GM12801 (cell line): Measurements from ENCODE around the gene HOXA5.

ENCODE experiments used
- CTCF ChIP-seq: IDR thresholded peaks from one replicate; pipeline ENCODE4 v1.5.1; 2011; ENCODE audit warnings: control low read depth; ENCODE audit not compliant: insufficient read length; ENCODE audit errors: extremely low read depth

Gene HOXA5

DNA sequence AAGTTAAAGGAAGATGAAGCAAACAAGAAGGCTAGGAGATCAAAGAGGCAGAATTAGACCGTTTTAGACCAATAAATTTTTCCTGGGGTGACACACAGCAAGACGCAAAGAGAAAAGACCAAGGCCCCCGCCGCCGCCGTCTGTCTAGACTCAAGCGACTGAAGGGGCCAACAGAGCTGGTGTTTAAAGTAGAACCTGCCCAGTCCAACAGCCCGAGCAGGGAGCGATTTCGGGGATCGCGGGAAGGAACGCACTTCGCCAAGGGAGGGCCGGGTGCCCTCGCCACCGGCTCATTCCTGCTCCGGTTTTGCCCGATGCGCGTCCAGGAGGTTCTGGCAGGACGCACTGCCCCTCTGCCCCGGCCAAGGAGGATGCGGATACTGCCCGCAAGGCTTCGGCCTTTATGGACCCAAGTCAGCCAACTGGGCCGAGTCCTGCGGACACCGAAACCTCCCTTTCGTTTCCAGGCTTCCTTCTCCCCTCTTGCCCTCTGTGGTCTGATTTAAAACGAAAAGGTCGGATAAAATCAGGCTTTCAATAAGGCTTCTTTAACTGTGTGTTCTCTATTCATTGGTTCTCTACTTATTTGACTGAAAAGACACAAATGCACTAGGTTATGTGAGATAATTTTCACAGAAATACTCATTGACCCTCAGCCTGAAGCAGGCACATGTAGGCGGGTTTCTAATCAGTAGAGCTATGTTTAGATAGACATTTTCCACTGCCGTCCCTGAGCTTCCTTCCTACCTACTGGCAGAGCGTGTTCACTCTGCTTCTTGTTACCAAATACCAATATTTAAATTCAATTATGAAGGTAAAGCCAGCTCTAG lies 15.2 kb upstream of the HOXA5 start:
- TF ChIP-seq CTCF: no peak

DNA sequence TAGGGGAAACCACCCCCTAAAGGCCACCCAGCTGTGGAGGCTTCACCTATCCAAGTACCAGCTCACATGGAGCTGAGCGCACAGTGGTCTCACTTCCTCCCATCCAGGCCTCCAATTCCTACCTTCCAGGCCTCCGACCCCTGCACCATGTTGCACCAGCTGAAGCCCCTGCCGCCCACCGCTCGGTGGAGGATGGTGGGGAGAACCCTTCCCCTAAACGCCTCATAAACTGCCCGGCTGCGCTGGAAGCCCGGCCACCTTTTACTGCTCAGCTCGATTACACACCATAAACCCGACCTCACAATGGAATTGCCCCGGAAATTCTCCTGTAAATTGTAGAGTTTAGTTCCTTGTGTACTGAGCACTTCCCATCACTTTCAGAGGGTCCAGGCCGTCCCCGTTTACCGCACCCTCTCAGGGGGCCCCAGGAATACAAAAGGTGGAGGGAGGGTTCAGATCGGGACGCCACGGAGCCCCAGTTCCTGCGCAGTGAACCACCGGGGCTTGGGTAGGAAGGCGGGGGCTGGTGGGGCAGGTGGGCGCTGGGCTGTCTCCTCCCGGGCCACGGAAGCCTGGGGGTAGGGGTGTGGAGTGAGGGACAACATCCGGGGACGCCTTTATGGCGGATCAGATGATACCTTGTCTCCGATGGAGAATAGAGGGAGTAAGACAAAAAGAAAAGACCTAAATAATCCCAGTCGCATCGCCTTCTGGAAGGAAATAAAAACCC lies 14.4 kb upstream of the HOXA5 start:
- no peak for TF ChIP-seq CTCF

- no peak for TF ChIP-seq CTCF
Observed at GRCh38 chr7:27156916-27157701, 13.6 kb upstream of the HOXA5 start.

DNA sequence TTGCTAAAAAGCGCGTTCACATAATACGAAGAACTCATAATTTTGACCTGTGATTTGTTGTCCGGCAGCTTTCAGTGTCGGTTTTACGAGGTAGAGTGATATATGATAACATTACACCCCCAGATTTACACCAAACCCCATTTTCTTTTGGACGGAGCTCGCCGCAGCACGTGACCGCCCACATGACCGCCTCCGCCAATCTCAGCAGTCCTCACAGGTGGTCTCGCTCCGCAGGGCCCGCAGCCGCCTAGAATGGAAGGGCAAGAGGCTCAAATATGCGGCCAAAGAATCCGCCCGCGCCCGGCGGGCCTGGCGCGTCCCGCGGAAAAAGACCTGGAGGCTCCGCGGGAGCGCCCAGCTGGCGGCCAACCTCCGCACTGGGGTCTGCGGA lies 13.0 kb upstream of the HOXA5 start, which contains the start of gene HOXA7:
Gene HOXA7, minus strand, starts transcription at position 168 of the 391 bp plus-strand sequence. Its CDS starts 130 bp downstream, at position 38.
- TF ChIP-seq CTCF: no peak

DNA sequence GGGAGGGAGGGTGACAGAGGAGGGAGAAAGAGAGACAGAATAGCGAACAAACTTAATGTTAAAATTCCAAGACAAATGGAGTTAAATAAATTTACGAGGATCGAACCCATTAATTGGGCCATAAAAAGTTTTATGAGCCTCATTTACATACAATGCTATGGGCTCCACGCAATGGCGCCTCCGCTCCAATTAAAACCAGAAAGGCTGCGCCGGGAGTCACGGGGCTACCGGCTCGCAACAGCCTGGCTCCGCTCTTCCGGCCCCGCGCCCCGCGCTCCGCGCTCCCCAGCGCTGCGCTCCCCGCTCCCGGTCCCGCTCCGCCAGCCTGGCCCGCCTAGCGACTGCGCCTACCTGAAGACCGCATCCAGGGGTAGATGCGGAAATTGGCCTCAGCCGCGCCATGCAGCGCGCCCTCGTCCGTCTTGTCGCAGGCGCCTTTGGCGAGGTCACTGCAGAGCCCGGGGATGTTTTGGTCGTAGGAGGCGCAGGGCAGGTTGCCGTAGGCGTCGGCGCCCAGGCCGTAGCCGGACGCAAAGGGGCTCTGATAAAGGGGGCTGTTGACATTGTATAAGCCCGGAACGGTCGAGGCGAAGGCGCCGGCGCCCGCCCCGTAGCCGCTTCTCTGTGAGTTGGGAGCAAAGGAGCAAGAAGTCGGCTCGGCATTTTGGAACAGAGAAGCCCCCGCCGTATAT lies 12.5 kb upstream of the HOXA5 start:
- no peak for TF ChIP-seq CTCF

DNA sequence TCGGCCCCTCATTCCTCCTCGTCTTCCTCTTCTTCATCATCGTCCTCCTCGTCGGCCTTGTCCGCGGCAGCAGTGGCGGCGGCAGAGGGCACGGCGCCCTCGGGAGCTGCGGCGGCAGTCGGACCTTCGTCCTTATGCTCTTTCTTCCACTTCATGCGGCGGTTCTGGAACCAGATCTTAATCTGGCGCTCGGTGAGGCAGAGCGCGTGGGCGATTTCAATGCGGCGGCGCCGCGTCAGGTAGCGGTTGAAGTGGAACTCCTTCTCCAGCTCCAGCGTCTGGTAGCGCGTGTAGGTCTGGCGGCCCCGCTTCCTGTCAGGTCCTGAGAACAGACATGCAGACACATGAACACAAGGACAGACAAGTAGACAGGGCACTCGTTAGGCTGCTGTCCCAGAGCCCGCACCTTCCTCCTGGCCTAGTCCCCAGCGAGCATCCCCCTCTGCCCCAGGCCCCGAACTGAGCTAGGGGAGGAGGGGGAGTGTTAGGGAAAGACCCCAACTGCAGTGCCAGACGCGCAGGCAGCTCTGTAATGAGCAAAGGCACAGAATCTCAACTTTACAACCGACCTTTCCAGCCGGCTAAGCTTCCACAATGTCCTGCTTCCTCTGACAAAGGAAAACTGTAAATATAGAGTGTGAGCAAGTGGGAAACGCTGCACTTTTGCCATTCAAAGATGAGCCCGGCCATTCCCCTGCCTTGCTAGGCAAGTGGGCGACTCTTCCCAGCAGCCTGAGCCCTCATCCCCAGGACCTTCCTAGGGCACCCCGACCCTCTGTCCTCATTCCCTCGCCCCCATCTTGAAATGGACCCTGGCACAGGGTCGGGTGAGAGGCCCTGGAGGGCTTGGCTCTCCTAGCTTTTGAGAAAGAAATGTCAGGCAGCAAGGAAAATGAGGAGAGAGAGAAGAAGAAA lies 11.7 kb upstream of the HOXA5 start:
- no peak for TF ChIP-seq CTCF
